Suprapubic skin (tissue), 4 donors: ENCODE results near the gene KLC4.

Experiments used
- EP300 ChIP-seq: sonication (generic); formaldehyde crosslinking; IDR thresholded peaks from one replicate; pipeline ENCODE4 v1.6.1; 2017; ENCODE audit warnings: antibody characterized with exemption
- POLR2AphosphoS5 ChIP-seq, 3 donors: sonication (generic); formaldehyde crosslinking; IDR thresholded peaks; one replicate each; pipeline ENCODE4 v1.6.1; 2017; ENCODE audit warnings: antibody characterized with exemption in 3 of 3

- no peak for TF ChIP-seq POLR2AphosphoS5 (IDR thresholded peaks at IDR 0.05)
- no peak for TF ChIP-seq EP300
Observed at GRCh38 chr6:43016176-43016942, 43.1 kb upstream of the KLC4 start.
